MM.1S (cell line): ENCODE data around the gene PGPEP1.

ENCODE experiments used
- CTCF ChIP-seq: fragments of 300-600 bp; sonication (generic); IDR thresholded peaks from 2 replicates; pipeline ENCODE4 v1.5.1; 2016; ENCODE audit warnings: antibody characterized with exemption, low read length, mixed read lengths
- EZH2 ChIP-seq: fragments of 300-600 bp; sonication (generic); optimal IDR thresholded peaks from 2 replicates; pipeline ENCODE3; 2017; ENCODE audit warnings: low read depth, mild to moderate bottlenecking, antibody characterized with exemption, low read length, mixed read lengths

GRCh38 chr19:18304208-18304457 is 36.3 kb upstream of the PGPEP1 start:
- TF ChIP-seq EZH2 (no peak), CTCF (no peak)
